CD14-positive monocyte (primary cell): ENCODE measurements around the gene AQP3. TPM values are rescaled to one million over a fixed set of nuclear protein-coding genes. Genes with fewer than 3 reads are reported as not detected.

Experiments
- DNase-seq, 3 donors: peaks; one replicate each; pipeline ENCODE4 v3.0.0-alpha.2; 2011 to 2022
- H2AFZ ChIP-seq: 2 replicates; pipeline ENCODE4 v1.6.0; 2012; ENCODE audit warnings: mild to moderate bottlenecking, low read depth, low read length, inconsistent platforms; ENCODE audit not compliant: insufficient read depth, poor library complexity, severe bottlenecking
- H3K27ac ChIP-seq, 2 donors: 1 replicate in 1 of 2; 2 replicates in 1 of 2; pipeline ENCODE4 v1.5.1; 2012 to 2013; ENCODE audit warnings: low read length in 2 of 2, control low read depth in 1 of 2, inconsistent platforms in 1 of 2, low read depth in 1 of 2, mild to moderate bottlenecking in 1 of 2
- H3K27me3 ChIP-seq, 2 donors: one replicate each; pipeline versions ENCODE4 v1.6.0 to v1.6.1; 2011 to 2013; ENCODE audit warnings: low read length in 2 of 2; ENCODE audit not compliant: control insufficient read depth in 2 of 2, insufficient read depth in 2 of 2
- H3K36me3 ChIP-seq, 2 donors: replicated peaks in 1 of 2; 1 replicate in 1 of 2; 2 replicates in 1 of 2; pipeline versions ENCODE4 v1.5.1 to v1.6.1; 2012 to 2013; ENCODE audit warnings: low read length in 2 of 2, control low read depth in 1 of 2, inconsistent platforms in 1 of 2, mild to moderate bottlenecking in 1 of 2; ENCODE audit not compliant: insufficient read depth in 2 of 2, control insufficient read depth in 1 of 2
- H3K4me1 ChIP-seq, 2 donors: 1 replicate in 1 of 2; 2 replicates in 1 of 2; pipeline versions ENCODE4 v1.5.1 to v1.6.1; 2012 to 2013; ENCODE audit warnings: low read length in 2 of 2, control low read depth in 1 of 2, inconsistent platforms in 1 of 2, mild to moderate bottlenecking in 1 of 2, moderate library complexity in 1 of 2; ENCODE audit not compliant: insufficient read depth in 2 of 2, control insufficient read depth in 1 of 2
- H3K4me2 ChIP-seq: replicated peaks from 2 replicates; pipeline ENCODE3; 2012; ENCODE audit warnings: low read length, moderate library complexity, mild to moderate bottlenecking; ENCODE audit not compliant: poor library complexity, severe bottlenecking; ENCODE audit errors: extremely low read depth
- H3K4me3 ChIP-seq, 3 experiments: fragments of 200-600 bp in 1 of 3; sonication (generic) in 1 of 3; replicated peaks in 1 of 3; 1 replicate in 2 of 3; 2 replicates in 1 of 3; pipeline ENCODE4 v1.5.1; 2011 to 2013; ENCODE audit warnings: low read length in 3 of 3, mild to moderate bottlenecking in 3 of 3, control low read depth in 2 of 3, low read depth in 2 of 3, inconsistent platforms in 1 of 3, moderate library complexity in 1 of 3
- H3K79me2 ChIP-seq: 2 replicates; pipeline ENCODE4 v1.6.0; 2012; ENCODE audit warnings: mild to moderate bottlenecking, control low read depth, inconsistent platforms, low read length, moderate library complexity; ENCODE audit not compliant: insufficient read depth
- H3K9ac ChIP-seq: 2 replicates; pipeline ENCODE4 v1.6.0; 2017; ENCODE audit warnings: low read length, mild to moderate bottlenecking; ENCODE audit not compliant: insufficient read depth, poor library complexity, severe bottlenecking
- H3K9me3 ChIP-seq, 2 donors: replicated peaks in 1 of 2; 1 replicate in 1 of 2; 2 replicates in 1 of 2; pipeline versions ENCODE4 v1.5.1 to v1.6.1; 2012 to 2013; ENCODE audit warnings: low read length in 2 of 2, control low read depth in 1 of 2; ENCODE audit not compliant: control insufficient read depth in 1 of 2, insufficient read depth in 1 of 2
- H4K20me1 ChIP-seq: 2 replicates; pipeline ENCODE4 v1.6.0; 2012; ENCODE audit warnings: mild to moderate bottlenecking, low read length, control low read depth, moderate library complexity; ENCODE audit not compliant: insufficient read depth
- H3K27ac Mint-ChIP-seq, 7 donors: one replicate each; pipeline ENCODE4 v1.8.0; 2020; ENCODE audit warnings: mild to moderate bottlenecking in 7 of 7, mixed read lengths in 7 of 7, moderate library complexity in 6 of 7, inconsistent platforms in 2 of 7
- H3K27me3 Mint-ChIP-seq, 3 donors: one replicate each; pipeline ENCODE4 v1.8.0; 2021 to 2022; ENCODE audit warnings: low read depth in 3 of 3, mild to moderate bottlenecking in 3 of 3, mixed read lengths in 3 of 3, moderate library complexity in 3 of 3, inconsistent platforms in 1 of 3
- H3K36me3 Mint-ChIP-seq, 2 donors: one replicate each; pipeline ENCODE4 v1.8.0; 2020; ENCODE audit warnings: mixed read lengths in 2 of 2, inconsistent platforms in 1 of 2, mild to moderate bottlenecking in 1 of 2
- H3K4me1 Mint-ChIP-seq: one replicate; pipeline ENCODE4 v1.8.0; 2020; ENCODE audit warnings: mild to moderate bottlenecking, mixed read lengths
- H3K4me3 Mint-ChIP-seq, 2 donors: one replicate each; pipeline ENCODE4 v1.8.0; 2020; ENCODE audit warnings: mild to moderate bottlenecking in 2 of 2, mixed read lengths in 2 of 2, moderate library complexity in 1 of 2
- H3K9me3 Mint-ChIP-seq, 7 donors: one replicate each; pipeline ENCODE4 v1.8.0; 2020 to 2022; ENCODE audit warnings: mixed read lengths in 7 of 7, mild to moderate bottlenecking in 6 of 7, moderate library complexity in 6 of 7, inconsistent platforms in 2 of 7
- CTCF ChIP-seq: fragments of 200-600 bp; IDR thresholded peaks from one replicate; pipeline ENCODE4 v1.8.0; 2022; ENCODE audit warnings: antibody characterized with exemption, mild to moderate bottlenecking
- WGBS: methylation state at CpG from one replicate; pipeline ENCODE4 v1.1.5; 2013; ENCODE audit warnings: missing lambda C conversion rate; ENCODE audit not compliant: insufficient coverage; 5-methylcytosine and 5-hydroxymethylcytosine counted together
- intact Hi-C, 2 donors: fragments of 100-400 bp; cut with micrococcal nuclease; formaldehyde crosslinking; loops; one replicate each; pipeline versions ENCODE4 v1.15.0 to v1.15.1; 2023
- polyA plus RNA-seq, 3 donors: library from polyadenylated mRNA; depleted of rRNA in 1 of 3; unstranded in 2 of 3; stranded (reverse) in 1 of 3; fragments of 300-500 nt in 2 of 3; fragments of >200 nt in 1 of 3; fragmentation: Illumina TruSeq in 2 of 3; gene quantifications; 1 replicate in 2 of 3; 2 replicates in 1 of 3; pipeline ENCODE4 v1.2.3, GENCODE V29; 2012 to 2021

Gene AQP3
- polyA plus RNA-seq, 3 donors = 0.39 to 0.70 (median 0.63) TPM

- peak overlapping the region in 1 of 7 donors; percentile 80 for H3K27ac Mint-ChIP-seq
- peaks cover 0 to 5% (median 0%) of the 10 kb centered on the region in 7 donors for H3K9me3 Mint-ChIP-seq
- H3K4me3 Mint-ChIP-seq = no peak overlapping the region
- Histone ChIP-seq H3K79me2 (no peaks in the 10 kb centered on the region), H3K4me2 (no peak overlapping the region), H3K4me1 (peaks cover 11 to 16% of the 10 kb centered on the region in 2 donors), H3K9me3 (no peaks in the 10 kb centered on the region), H3K27ac (no peak overlapping the region), H3K27me3 (peaks cover 3 to 13% of the 10 kb centered on the region in 2 donors), H3K4me3 (no peak overlapping the region), H3K9ac (no peak overlapping the region), H2AFZ (no peak overlapping the region), H4K20me1 (no peaks in the 10 kb centered on the region), H3K36me3 (no peaks in the 10 kb centered on the region)
- no peaks in the 10 kb centered on the region for H3K36me3 Mint-ChIP-seq
- WGBS = 100% methylated on average over 2 of the region's 4 CpGs
- peaks cover 18% of the 10 kb centered on the region for H3K4me1 Mint-ChIP-seq
- H3K27me3 Mint-ChIP-seq = peaks cover 18 to 28% (median 19%) of the 10 kb centered on the region in 3 donors
- no peak for TF ChIP-seq CTCF
- no peak for DNase-seq
- intact Hi-C loops = no loop called here
Observed at GRCh38 chr9:33450621-33451146, 3.3 kb upstream of the AQP3 start.

GRCh38 chr9:33449715-33450114 is 2.3 kb upstream of the AQP3 start:
- H3K27ac Mint-ChIP-seq = no peak overlapping the region
- Histone ChIP-seq H3K4me1 (peaks cover 11 to 16% of the 10 kb centered on the region in 2 donors), H3K9me3 (no peaks in the 10 kb centered on the region), H4K20me1 (no peaks in the 10 kb centered on the region), H3K27me3 (peaks cover 3 to 13% of the 10 kb centered on the region in 2 donors), H3K4me3 (no peak overlapping the region), H3K9ac (no peak overlapping the region), H3K36me3 (no peaks in the 10 kb centered on the region), H3K79me2 (no peaks in the 10 kb centered on the region), H3K27ac (no peak overlapping the region), H2AFZ (no peak overlapping the region), H3K4me2 (no peak overlapping the region)
- no peak for TF ChIP-seq CTCF
- intact Hi-C loops = no loop called here
- WGBS = 91% methylated on average over 1 of the region's 5 CpGs
- H3K4me1 Mint-ChIP-seq = peaks cover 18% of the 10 kb centered on the region
- DNase-seq = no peak
- peaks cover 18 to 31% (median 20%) of the 10 kb centered on the region in 3 donors for H3K27me3 Mint-ChIP-seq
- H3K9me3 Mint-ChIP-seq = peaks cover 0 to 5% (median 0%) of the 10 kb centered on the region in 7 donors
- no peaks in the 10 kb centered on the region for H3K36me3 Mint-ChIP-seq
- no peak overlapping the region for H3K4me3 Mint-ChIP-seq
